NOMO-1 (cell line): ENCODE results near the gene DYNAP.

Source experiments
- DNase-seq, 2 experiments: peaks; one replicate each; lab custom pipeline; 2025; ENCODE audit not compliant: unreplicated experiment in 2 of 2; lab: John Stamatoyannopoulos, UW

DYNAP gene

GRCh38 chr18:54630963-54631362 is 39.9 kb downstream of the DYNAP start:
- no peak for DNase-seq

GRCh38 chr18:54636217-54636616 is 45.2 kb downstream of the DYNAP start:
- DNase-seq: no peak

GRCh38 chr18:54641734-54642133 is 50.7 kb downstream of the DYNAP start:
- no peak for DNase-seq

- peak in 1 of 2 experiments; percentile 3 for DNase-seq
These were observed 56.1 kb downstream of the DYNAP start for GRCh38 chr18:54647176-54647575.
